NCI-H2196 (cell line): ENCODE results near the gene RUFY4.
A peak's percentile ranks its signal among the peaks of the same experiment; 100 is the strongest.

Source experiments
- DNase-seq: peaks from one replicate; lab custom pipeline; 2025; ENCODE audit not compliant: unreplicated experiment; lab: John Stamatoyannopoulos, UW

Gene RUFY4

GRCh38 chr2:218068721-218069334 is at the start of gene RUFY4:
RUFY4 (plus strand) TSS chr2:218069253; CDS start chr2:218070606, 1,353 bp downstream.
- peak; percentile 80 for DNase-seq

GRCh38 chr2:218019411-218020060 is 49.5 kb upstream of the RUFY4 start:
- DNase-seq = no peak

GRCh38 chr2:218020281-218020680 is 48.8 kb upstream of the RUFY4 start:
- no peak for DNase-seq

GRCh38 chr2:218020966-218021535 is 48.0 kb upstream of the RUFY4 start:
- DNase-seq = no peak

- no peak for DNase-seq
Observed at GRCh38 chr2:218021536-218022071, 47.4 kb upstream of the RUFY4 start.

GRCh38 chr2:218022131-218022850 is 46.8 kb upstream of the RUFY4 start:
- no peak for DNase-seq

- DNase-seq = no peak
Observed at GRCh38 chr2:218022851-218023530, 46.1 kb upstream of the RUFY4 start.

GRCh38 chr2:218023636-218024035 is 45.4 kb upstream of the RUFY4 start:
- DNase-seq = no peak

GRCh38 chr2:218024336-218024735 is 44.7 kb upstream of the RUFY4 start:
- no peak for DNase-seq

- no peak for DNase-seq
Observed at GRCh38 chr2:218024871-218025270, 44.2 kb upstream of the RUFY4 start.

- no peak for DNase-seq
Observed at GRCh38 chr2:218026244-218026643, 42.8 kb upstream of the RUFY4 start.

GRCh38 chr2:218026676-218027425 is 42.2 kb upstream of the RUFY4 start:
- DNase-seq = peak; percentile 32

- no peak for DNase-seq
Observed at GRCh38 chr2:218027426-218028188, 41.4 kb upstream of the RUFY4 start.

- DNase-seq = no peak
Observed at GRCh38 chr2:218028189-218028495, 40.9 kb upstream of the RUFY4 start.

GRCh38 chr2:218028562-218029348 is 40.3 kb upstream of the RUFY4 start:
- no peak for DNase-seq

GRCh38 chr2:218029366-218030360 is 39.4 kb upstream of the RUFY4 start:
- DNase-seq = no peak

- DNase-seq = no peak
Observed at GRCh38 chr2:218030409-218031195, 38.5 kb upstream of the RUFY4 start.
